Heart right ventricle (tissue), 16 donors: Measurements from ENCODE around the gene VTI1A. TPM values are rescaled to one million over a fixed set of nuclear protein-coding genes. Genes with fewer than 3 reads are reported as not detected.

ENCODE experiments used
- ATAC-seq, 8 donors: fragments of 200-7000 bp; cut with Tn5 transposase; one replicate each; pipeline ENCODE4 v1.9.1; 2020; ENCODE audit warnings: mild to moderate bottlenecking in 8 of 8, moderate library complexity in 8 of 8, moderate number of reproducible peaks in 1 of 8
- DNase-seq, 2 donors: peaks; one replicate each; pipeline ENCODE4 v3.0.0-alpha.2; 2020
- H3K27ac ChIP-seq, 10 donors: fragments of 200-600 bp; sonication (generic) in 2 of 10; one replicate each; pipeline versions ENCODE4 v1.5.0 to v1.8.0; 2020 to 2022; ENCODE audit warnings: mild to moderate bottlenecking in 3 of 10
- H3K27me3 ChIP-seq, 7 donors: fragments of 200-600 bp; one replicate each; pipeline ENCODE4 v1.8.0; 2021 to 2022; ENCODE audit warnings: mild to moderate bottlenecking in 2 of 7
- H3K36me3 ChIP-seq, 9 donors: fragments of 200-600 bp; sonication (generic) in 1 of 9; one replicate each; pipeline versions ENCODE4 v1.5.0 to v1.8.0; 2020 to 2022; ENCODE audit warnings: mild to moderate bottlenecking in 2 of 9
- H3K4me1 ChIP-seq, 9 donors: fragments of 200-600 bp; sonication (generic) in 1 of 9; one replicate each; pipeline versions ENCODE4 v1.5.0 to v1.8.0; 2020 to 2022; ENCODE audit warnings: mild to moderate bottlenecking in 4 of 9
- H3K4me3 ChIP-seq, 10 donors: fragments of 200-600 bp; sonication (generic) in 2 of 10; one replicate each; pipeline versions ENCODE4 v1.5.0 to v1.8.0; 2020 to 2022; ENCODE audit warnings: mild to moderate bottlenecking in 7 of 10, moderate library complexity in 2 of 10
- H3K9me3 ChIP-seq, 11 donors: fragments of 200-600 bp in 10 of 11; sonication (generic) in 2 of 11; one replicate each; pipeline versions ENCODE4 v1.5.0 to v1.8.0; 2013 to 2022; ENCODE audit warnings: mild to moderate bottlenecking in 2 of 11, control low read depth in 1 of 11, moderate library complexity in 1 of 11
- CTCF ChIP-seq, 9 donors: fragments of 200-600 bp; sonication (generic) in 2 of 9; IDR thresholded peaks; one replicate each; pipeline versions ENCODE4 v1.5.0 to v1.8.0; 2021 to 2022; ENCODE audit warnings: antibody characterized with exemption in 9 of 9, mild to moderate bottlenecking in 5 of 9, moderate library complexity in 1 of 9
- WGBS, 2 donors: extraction: QIAGEN DNeasy Blood & Tissue Kit; methylation state at CpG; one replicate each; pipeline ENCODE4 v1.1.7; 2013; ENCODE audit warnings: inconsistent platforms in 1 of 2; 5-methylcytosine and 5-hydroxymethylcytosine counted together
- intact Hi-C, 10 donors: fragments of 100-400 bp; cut with DNase I; formaldehyde crosslinking; loops; one replicate each; pipeline versions ENCODE4 v1.11.1 to v1.14.2; 2022
- polyA plus RNA-seq, 2 donors: library from polyadenylated mRNA; stranded (reverse); fragments of 200-250 nt; gene quantifications; one replicate each; pipeline ENCODE4 v1.2.3, GENCODE V29; 2013
- total RNA-seq, 10 donors: library from RNA; stranded (reverse); fragmentation: NEBNext Ultra II Directional in 3 of 10; extraction: Animal tissue kit (Norgen Biotek cat#: 25700) in 3 of 10; gene quantifications; one replicate each; pipeline versions ENCODE4 v1.2.1 to v1.2.4, GENCODE V29; 2021 to 2023
- donor health status: Arrhythmogenic right ventricular cardiomyopathy.
- donor health status: ischemic (EF 13 %, LVEDD 7.1; RV severe dilation, severe dysfunction).
- donor health status: healthy with polysubstance abuse.
- donor health status: DM: no; HTN: yes; CAD: no.
- donor health status: DM: no; HTN: no; CAD: no.
- donor health status: ischemic (EF 25% LVEDD 6.9; RV normal size, moderate dysfunction).
- donor health status: ischemic (EF 25% LVEDD 5.7; RV mildly dilated, moderate dysfunction).
- donor health status: healthy.
- donor health status: DM: yes; HTN: yes; CAD: no.
- donor health status: Ischemic cardiomyopathy.
- donor health status: ischemic (EF 35%, LVEDD 5.7; RV mildly dilated, moderate dysfunction).
- donor health status: nonischemic (EF 11% LVEDD 7.7; RV severe dilation, severe dysfunction).
- donor health status: DM: yes; HTN: yes; CAD: no.
- donor health status: PGD.
- donor health status: ischemic (EF 29% LVEDD 5.4; RV normal size, mild dysfunction).
- donor health status: nonischemic (EF 23%, LVEDD 6.1; RV moderate dilation, normal function).

The VTI1A gene
- total and polyA plus RNA-seq, 12 donors, result 6.2 to 24.5 (median 20.6) TPM

GRCh38 chr10:112775892-112776674, 329.1 kb downstream of the VTI1A start:
- no peak for ATAC-seq
- no peak overlapping the region for H3K4me3 ChIP-seq
- H3K9me3 ChIP-seq, result peaks cover 0 to 7% (median 0%) of the 10 kb centered on the region in 11 donors
- intact Hi-C loops, result no loop called here
- no peak overlapping the region for H3K27ac ChIP-seq
- H3K36me3 ChIP-seq, result no peaks in the 10 kb centered on the region
- H3K4me1 ChIP-seq, result peaks cover 0 to 8% (median 0%) of the 10 kb centered on the region in 9 donors
- H3K27me3 ChIP-seq, result no peaks in the 10 kb centered on the region
- 81 to 82% methylated on average over 14 of the region's 14 CpGs for WGBS, 2 donors
- DNase-seq, result no peak
- no peak for TF ChIP-seq CTCF (IDR thresholded peaks at IDR 0.05)

- Histone ChIP-seq H3K4me1 (peaks cover 0 to 8% (median 0%) of the 10 kb centered on the region in 9 donors), H3K9me3 (no peaks in the 10 kb centered on the region), H3K36me3 (no peaks in the 10 kb centered on the region), H3K27ac (peak overlapping the region in 1 of 10 donors; percentile 19), H3K4me3 (no peak overlapping the region), H3K27me3 (no peaks in the 10 kb centered on the region)
- TF ChIP-seq CTCF (IDR thresholded peaks at IDR 0.05), result no peak
- ATAC-seq, result no peak
- intact Hi-C loops, result no loop called here
- DNase-seq, result no peak
Observed at GRCh38 chr10:112778579-112778978, 331.6 kb downstream of the VTI1A start.

GRCh38 chr10:112779025-112779770, 332.2 kb downstream of the VTI1A start:
- peak overlapping the region in 1 of 10 donors; percentile 19 for H3K27ac ChIP-seq
- no peaks in the 10 kb centered on the region for H3K36me3 ChIP-seq
- H3K27me3 ChIP-seq, result no peaks in the 10 kb centered on the region
- intact Hi-C loops, result no loop called here
- H3K9me3 ChIP-seq, result no peaks in the 10 kb centered on the region
- DNase-seq, result no peak
- H3K4me1 ChIP-seq, result peaks cover 0 to 8% (median 0%) of the 10 kb centered on the region in 9 donors
- no peak overlapping the region for H3K4me3 ChIP-seq
- no peak for ATAC-seq
- no peak for TF ChIP-seq CTCF (IDR thresholded peaks at IDR 0.05)
- WGBS, 2 donors, result 66 to 73% methylated on average over 7 of the region's 7 CpGs

GRCh38 chr10:112782200-112782907, 335.3 kb downstream of the VTI1A start:
- no peaks in the 10 kb centered on the region for H3K27me3 ChIP-seq
- H3K36me3 ChIP-seq, result no peaks in the 10 kb centered on the region
- H3K9me3 ChIP-seq, result no peaks in the 10 kb centered on the region
- intact Hi-C loops, result no loop called here
- peak; percentile 78 to 94 (median 93) for ATAC-seq
- DNase-seq, result peak; percentile 69 to 70
- peaks cover 0 to 6% (median 0%) of the 10 kb centered on the region in 9 donors for H3K4me1 ChIP-seq
- no peak overlapping the region for H3K4me3 ChIP-seq
- TF ChIP-seq CTCF (IDR thresholded peaks at IDR 0.05), result no peak
- H3K27ac ChIP-seq, result peak overlapping the region in 7 of 10 donors; percentile 5 to 61 (median 49)
- 70 to 73% methylated on average over 18 of the region's 18 CpGs for WGBS, 2 donors
